SK-N-SH treated with all-trans-retinoic acid at 6 μM for 48 hours (cell line): ENCODE results near the gene GCHFR.

ENCODE experiments used
- ARNTL ChIP-seq: fragments of 450-650 bp; formaldehyde crosslinking; IDR thresholded peaks from 2 replicates; pipeline ENCODE4 v1.5.0; 2020; ENCODE audit warnings: low read depth, mild to moderate bottlenecking, moderate library complexity, borderline replicate concordance
- CREB5 ChIP-seq: fragments of 250-450 bp; sonication (Bioruptor Pico); IDR thresholded peaks from 2 replicates; pipeline ENCODE4 v1.5.1; 2020; ENCODE audit warnings: low read depth, mild to moderate bottlenecking, moderate library complexity
- ESRRG ChIP-seq: fragments of 250-450 bp; sonication (Bioruptor Pico); IDR thresholded peaks from 2 replicates; pipeline ENCODE4 v1.6.1; 2021; ENCODE audit warnings: mild to moderate bottlenecking
- OSR1 ChIP-seq: fragments of 250-450 bp; sonication (Bioruptor Pico); IDR thresholded peaks from 2 replicates; pipeline ENCODE4 v1.8.0; 2022; ENCODE audit warnings: moderate library complexity, mild to moderate bottlenecking, inconsistent platforms
- PATZ1 ChIP-seq: fragments of 250-450 bp; sonication (Bioruptor Pico); IDR thresholded peaks from 2 replicates; pipeline ENCODE4 v1.8.0; 2020; ENCODE audit warnings: mild to moderate bottlenecking, moderate library complexity, borderline replicate concordance
- PPARA ChIP-seq: fragments of 250-450 bp; sonication (Bioruptor Pico); IDR thresholded peaks from 2 replicates; pipeline ENCODE4 v1.5.0; 2020; ENCODE audit warnings: mild to moderate bottlenecking, borderline replicate concordance
- RARB ChIP-seq: fragments of 250-450 bp; sonication (Bioruptor Pico); IDR thresholded peaks from 2 replicates; pipeline ENCODE4 v1.8.0; 2021; ENCODE audit warnings: mild to moderate bottlenecking, moderate library complexity
- TCF4 ChIP-seq: fragments of 250-450 bp; sonication (Bioruptor Pico); IDR thresholded peaks from 2 replicates; pipeline ENCODE4 v1.8.0; 2021; ENCODE audit warnings: mild to moderate bottlenecking, moderate library complexity, borderline replicate concordance
- ZC3H10 ChIP-seq: fragments of 250-450 bp; sonication (Bioruptor Pico); IDR thresholded peaks from 2 replicates; pipeline ENCODE4 v1.5.1; 2021; ENCODE audit warnings: mild to moderate bottlenecking, moderate library complexity
- ZFP3 ChIP-seq: fragments of 250-450 bp; sonication (Bioruptor Pico); IDR thresholded peaks from 2 replicates; pipeline ENCODE4 v1.5.0; 2020; ENCODE audit warnings: mild to moderate bottlenecking, moderate library complexity
- ZFP30 ChIP-seq: fragments of 450-650 bp; formaldehyde crosslinking; IDR thresholded peaks from 2 replicates; pipeline ENCODE4 v1.5.0; 2022; ENCODE audit warnings: mild to moderate bottlenecking, moderate library complexity
- ZNF565 ChIP-seq: fragments of 450-650 bp; formaldehyde crosslinking; conservative IDR thresholded peaks from 2 replicates; pipeline ENCODE4 v1.5.0; 2020; ENCODE audit warnings: low read depth, mild to moderate bottlenecking, moderate library complexity
- ZNF70 ChIP-seq: fragments of 450-650 bp; formaldehyde crosslinking; IDR thresholded peaks from 2 replicates; pipeline ENCODE4 v1.5.0; 2020; ENCODE audit warnings: mild to moderate bottlenecking, moderate library complexity
- TF ChIP-seq, protein P1 (sequence below): fragments of 250-450 bp; sonication (Bioruptor Pico); IDR thresholded peaks from 2 replicates; pipeline ENCODE4 v1.5.1; 2021; ENCODE audit warnings: mild to moderate bottlenecking, moderate library complexity

DNA sequence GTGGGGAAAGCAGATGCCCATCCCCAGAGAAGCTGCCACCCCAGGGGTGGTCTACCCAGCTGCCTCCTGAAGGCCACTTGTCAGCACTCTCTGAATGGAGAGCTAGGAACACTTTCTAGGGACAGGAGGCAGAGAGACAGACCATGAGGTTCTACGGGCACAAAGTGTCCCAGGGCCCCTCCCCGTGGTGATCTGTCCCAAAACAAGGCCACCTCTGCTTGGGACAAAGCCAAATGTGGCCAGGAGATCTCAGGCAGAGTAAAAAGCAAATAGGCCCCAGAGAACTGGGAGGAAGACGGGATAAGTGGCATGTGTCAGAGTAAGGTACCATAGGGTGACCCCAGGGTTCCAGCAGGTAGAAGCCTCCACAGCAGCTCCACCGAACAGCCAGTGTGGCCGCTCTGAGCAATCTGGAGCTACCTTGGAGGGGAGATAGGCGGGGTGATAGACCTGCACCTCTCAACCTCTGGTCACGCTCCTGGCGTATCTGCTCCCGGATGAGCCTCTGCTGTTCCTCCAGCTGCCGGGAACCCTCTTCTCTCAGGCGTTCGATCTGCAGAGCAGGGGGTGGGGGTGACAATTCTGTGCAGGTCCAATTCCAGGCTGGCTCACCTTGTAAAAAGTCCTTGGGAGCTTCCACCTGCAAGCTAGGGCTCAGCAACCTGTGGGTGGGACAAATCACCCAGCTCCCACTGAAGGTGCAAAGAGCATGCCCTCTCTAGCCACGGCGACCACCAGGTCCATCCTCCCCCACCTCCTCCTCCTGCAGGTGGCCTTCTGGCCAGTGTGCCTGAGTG, 12.1 kb downstream of the GCHFR start:
- TF ChIP-seq ZC3H10 (CRISPR knock-in tag) = no peak
- TF ChIP-seq ARNTL (CRISPR knock-in tag) = no peak
- no peak for TF ChIP-seq TCF4 (CRISPR knock-in tag)
- no peak for TF ChIP-seq ESRRG (CRISPR knock-in tag)
- no peak for TF ChIP-seq OSR1 (CRISPR knock-in tag)
- TF ChIP-seq PPARA (CRISPR knock-in tag) = no peak
- no peak for TF ChIP-seq ZFP30 (CRISPR knock-in tag)
- TF ChIP-seq ZFP3 (CRISPR knock-in tag) = no peak
- TF ChIP-seq RARB (CRISPR knock-in tag) = no peak
- TF ChIP-seq CREB5 (CRISPR knock-in tag) = no peak
- TF ChIP-seq, protein P1, sequence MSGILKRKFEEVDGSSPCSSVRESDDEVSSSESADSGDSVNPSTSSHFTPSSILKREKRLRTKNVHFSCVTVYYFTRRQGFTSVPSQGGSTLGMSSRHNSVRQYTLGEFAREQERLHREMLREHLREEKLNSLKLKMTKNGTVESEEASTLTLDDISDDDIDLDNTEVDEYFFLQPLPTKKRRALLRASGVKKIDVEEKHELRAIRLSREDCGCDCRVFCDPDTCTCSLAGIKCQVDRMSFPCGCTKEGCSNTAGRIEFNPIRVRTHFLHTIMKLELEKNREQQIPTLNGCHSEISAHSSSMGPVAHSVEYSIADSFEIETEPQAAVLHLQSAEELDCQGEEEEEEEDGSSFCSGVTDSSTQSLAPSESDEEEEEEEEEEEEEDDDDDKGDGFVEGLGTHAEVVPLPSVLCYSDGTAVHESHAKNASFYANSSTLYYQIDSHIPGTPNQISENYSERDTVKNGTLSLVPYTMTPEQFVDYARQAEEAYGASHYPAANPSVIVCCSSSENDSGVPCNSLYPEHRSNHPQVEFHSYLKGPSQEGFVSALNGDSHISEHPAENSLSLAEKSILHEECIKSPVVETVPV = no peak
- TF ChIP-seq PATZ1 = no peak
- TF ChIP-seq ZNF565 (CRISPR knock-in tag) = no peak
- TF ChIP-seq ZNF70 (CRISPR knock-in tag) = no peak
